Activated CD4-positive, alpha-beta T cell treated with anti-CD3 and anti-CD28 coated beads for 48 hours (primary cell): ENCODE data around the gene SHFL.
A peak's percentile ranks its signal among the peaks of the same experiment; 100 is the strongest.

ENCODE experiments used
- DNase-seq: peaks from one replicate; pipeline ENCODE4 v3.0.0-alpha.2; 2020

Gene SHFL

GRCh38 chr19:10110076-10110971, 24.2 kb downstream of the SHFL start:
- DNase-seq: peak; percentile 28

GRCh38 chr19:10110972-10111317, 24.8 kb downstream of the SHFL start:
- no peak for DNase-seq

- peak; percentile 73 for DNase-seq
These were observed 25.3 kb downstream of the SHFL start, which contains the start of gene P2RY11 for GRCh38 chr19:10111405-10111811. Gene P2RY11 (plus strand): TSS chr19:10111693. CDS start chr19:10111722, 29 bp downstream.

GRCh38 chr19:10112037-10112761, 26.1 kb downstream of the SHFL start:
- DNase-seq: peak; percentile 76

- DNase-seq: peak; percentile 83
These were observed 26.9 kb downstream of the SHFL start for GRCh38 chr19:10112895-10113591.

- DNase-seq: no peak
These were observed 27.5 kb downstream of the SHFL start for GRCh38 chr19:10113592-10113963.

- DNase-seq: no peak
These were observed 28.0 kb downstream of the SHFL start for GRCh38 chr19:10113964-10114650.

- peak; percentile 48 for DNase-seq
These were observed 28.7 kb downstream of the SHFL start for GRCh38 chr19:10114651-10115391.

- peak; percentile 40 for DNase-seq
These were observed 29.4 kb downstream of the SHFL start for GRCh38 chr19:10115392-10116084.

- peak; percentile 45 for DNase-seq
These were observed 30.2 kb downstream of the SHFL start for GRCh38 chr19:10116085-10116865.

GRCh38 chr19:10116866-10117616, 30.9 kb downstream of the SHFL start:
- no peak for DNase-seq

- no peak for DNase-seq
These were observed 32.8 kb downstream of the SHFL start for GRCh38 chr19:10118960-10119359.

GRCh38 chr19:10120538-10121189, 34.5 kb downstream of the SHFL start:
- DNase-seq: no peak

GRCh38 chr19:10122045-10122444, 35.9 kb downstream of the SHFL start:
- DNase-seq: no peak

- DNase-seq: no peak
These were observed 38.3 kb downstream of the SHFL start for GRCh38 chr19:10124429-10124828.

- no peak for DNase-seq
These were observed 40.1 kb downstream of the SHFL start for GRCh38 chr19:10126213-10126639.

- no peak for DNase-seq
These were observed 46.8 kb downstream of the SHFL start for GRCh38 chr19:10132905-10133304.

GRCh38 chr19:10133596-10133995, 47.5 kb downstream of the SHFL start:
- DNase-seq: no peak

- DNase-seq: no peak
These were observed 47.9 kb downstream of the SHFL start for GRCh38 chr19:10134040-10134439.
